DMS153 treated with DMSO at 0.1 percent for 48 hours (cell line): ENCODE measurements around the gene KEAP1.
"Not testable (repeated sequence)": the region's sequence is repeated elsewhere in the genome, so short reads cannot be mapped to it uniquely, and the experiment has no call there.

ENCODE experiments used
- DNase-seq: peaks from one replicate; lab custom pipeline; 2025; ENCODE audit not compliant: unreplicated experiment; lab: John Stamatoyannopoulos, UW

Gene KEAP1

DNA sequence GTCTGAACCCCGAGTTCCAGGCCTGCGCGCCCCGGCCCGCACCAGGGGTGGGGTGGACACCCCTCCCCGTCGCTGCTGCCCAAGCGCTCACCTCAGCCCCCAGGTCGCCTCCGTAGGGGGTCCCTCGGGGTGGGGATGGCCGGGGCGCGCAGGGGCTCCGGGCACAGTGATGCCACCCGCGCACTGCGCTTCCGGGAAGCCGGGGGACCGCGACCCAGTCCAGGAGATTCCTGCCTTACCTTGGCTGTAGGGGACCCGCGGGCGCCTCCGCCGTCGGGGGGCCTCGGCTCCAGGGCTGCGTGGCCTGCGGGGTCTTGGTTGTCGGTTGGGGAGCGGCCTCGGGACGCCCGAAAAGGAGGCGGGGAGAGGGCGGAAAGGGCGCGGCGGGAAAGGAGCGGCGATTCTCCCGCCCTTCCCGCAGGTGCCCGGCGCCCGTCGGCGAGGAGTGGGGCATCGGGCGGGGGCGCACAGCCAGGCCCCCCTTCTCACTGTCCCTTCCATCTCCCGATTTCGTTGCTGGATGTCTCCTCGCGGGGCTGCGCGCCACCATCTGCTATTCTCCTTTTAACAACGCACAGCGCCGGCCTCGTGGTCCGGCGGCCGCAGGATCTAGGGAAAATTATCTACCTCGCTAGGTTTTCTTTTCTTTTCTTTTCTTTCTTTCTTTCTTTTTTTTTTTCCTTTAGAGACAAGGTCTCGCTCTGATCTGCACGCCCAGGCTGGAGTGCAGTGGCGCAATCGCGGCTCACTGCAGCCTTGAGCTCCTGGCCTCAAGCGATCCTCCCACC is at the start of gene KEAP1:
Gene KEAP1 (minus strand): TSS at position 355 of the 788 bp plus-strand sequence. CDS start 3,323 bp downstream, outside the sequence.
- peak; percentile 31 for DNase-seq

- DNase-seq, result no peak
Observed at GRCh38 chr19:10552510-10553053, 49.4 kb upstream of the KEAP1 start.

GRCh38 chr19:10551698-10552301 is 48.6 kb upstream of the KEAP1 start:
- DNase-seq, result peak; percentile 2

DNA sequence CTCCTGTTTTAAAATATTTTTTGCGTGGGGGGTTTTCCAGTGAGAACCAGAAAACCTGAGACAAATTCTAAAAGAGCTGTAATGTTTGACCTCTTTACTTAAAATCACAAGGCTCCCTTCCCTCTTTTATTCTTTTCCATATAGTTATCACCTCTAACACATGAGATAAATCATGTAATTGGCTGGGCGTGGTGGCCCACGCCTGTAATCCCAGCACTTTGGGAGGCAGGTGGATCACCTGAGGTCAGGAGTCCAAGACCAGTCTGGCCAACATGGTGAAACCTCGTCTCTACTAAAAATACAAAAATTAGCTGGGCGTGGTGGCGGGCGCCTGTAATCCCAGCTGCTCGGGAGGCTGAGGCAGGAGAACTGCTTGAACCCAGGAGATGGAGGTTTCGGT is 47.9 kb upstream of the KEAP1 start:
- DNase-seq, result not testable (repeated sequence)

DNA sequence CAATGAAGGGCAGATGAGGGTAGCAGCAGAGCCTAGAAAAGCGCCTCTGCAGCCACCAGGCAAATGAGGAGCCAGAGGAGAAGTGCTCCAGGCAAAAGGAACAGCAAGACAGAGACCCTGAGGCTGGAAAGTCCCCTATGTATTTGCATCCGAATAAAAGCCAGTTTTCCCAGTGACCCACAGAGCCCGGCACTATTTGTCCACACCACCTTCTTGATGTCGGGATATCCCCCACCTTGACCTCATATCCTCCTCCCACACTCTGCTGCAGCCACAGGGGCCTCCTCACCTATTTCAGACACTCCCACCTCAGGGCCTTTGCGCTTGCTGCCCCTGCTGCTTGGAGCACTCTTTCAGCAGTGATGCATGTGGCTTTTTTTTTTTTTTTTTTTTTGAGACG is 47.2 kb upstream of the KEAP1 start:
- DNase-seq, result no peak

DNA sequence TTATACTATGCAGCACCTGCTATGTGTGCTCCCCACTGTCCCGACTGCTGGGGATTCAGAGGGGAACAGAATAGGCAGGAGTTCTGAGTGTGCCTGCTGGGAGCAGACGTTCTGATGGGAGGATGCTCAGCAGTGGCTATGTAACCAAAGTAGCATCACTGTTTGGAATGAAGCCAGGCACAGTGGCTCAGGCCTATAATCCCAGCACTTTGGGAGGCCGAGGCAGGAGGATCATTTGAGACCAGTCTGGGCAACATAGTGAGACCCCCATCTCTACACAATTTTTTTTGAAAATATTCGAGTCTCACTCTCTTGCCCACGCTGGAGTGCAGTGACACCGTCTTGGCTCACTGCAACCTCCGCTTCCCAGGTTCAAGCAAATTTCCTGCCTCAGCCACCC is 46.6 kb upstream of the KEAP1 start:
- no peak for DNase-seq

DNA sequence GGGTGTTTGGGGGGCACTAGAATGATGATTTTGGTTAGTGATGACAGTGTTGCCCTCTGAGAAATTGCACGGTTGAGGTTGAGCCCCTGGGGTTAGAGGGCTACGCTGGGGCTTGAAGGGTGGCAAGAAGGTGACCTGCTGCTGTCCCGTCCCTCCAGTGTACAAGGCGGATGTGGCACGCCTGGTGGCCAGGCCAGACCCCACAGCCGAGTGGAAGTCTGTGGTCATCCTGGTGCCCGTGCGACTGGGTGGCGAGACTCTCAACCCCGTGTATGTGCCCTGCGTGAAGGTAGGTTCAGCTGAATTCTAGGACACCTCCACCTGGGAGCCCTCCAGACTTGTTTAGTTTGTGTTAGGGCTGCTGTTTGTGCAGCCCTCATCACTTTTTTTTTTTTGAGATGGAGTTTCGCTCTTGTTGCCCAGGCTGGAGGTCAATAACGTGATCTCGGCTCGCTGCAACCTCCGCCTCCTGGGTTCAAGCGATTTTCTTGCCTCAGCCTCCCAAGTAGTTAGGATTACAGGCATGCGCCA is 45.7 kb upstream of the KEAP1 start:
- DNase-seq, result no peak

DNA sequence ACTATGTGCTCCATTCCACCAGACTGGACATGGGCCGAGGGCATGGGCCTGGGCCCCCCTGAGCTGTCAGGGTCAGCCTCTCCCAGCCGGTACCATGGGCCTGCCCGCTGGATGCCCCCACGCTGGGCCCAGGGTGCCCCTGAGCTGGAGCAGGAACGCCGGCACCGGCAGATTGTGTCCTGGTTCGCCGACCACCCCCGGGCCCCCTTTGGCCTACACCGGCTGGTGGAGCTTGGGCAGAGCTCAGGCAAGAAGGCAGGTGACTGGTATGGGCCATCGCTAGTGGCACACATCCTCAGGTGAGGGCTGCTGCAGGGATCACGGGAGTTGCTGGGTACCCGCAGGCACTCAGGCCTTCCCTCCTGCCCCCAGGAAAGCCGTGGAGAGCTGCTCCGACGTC is 43.7 kb upstream of the KEAP1 start:
- DNase-seq, result no peak

DNA sequence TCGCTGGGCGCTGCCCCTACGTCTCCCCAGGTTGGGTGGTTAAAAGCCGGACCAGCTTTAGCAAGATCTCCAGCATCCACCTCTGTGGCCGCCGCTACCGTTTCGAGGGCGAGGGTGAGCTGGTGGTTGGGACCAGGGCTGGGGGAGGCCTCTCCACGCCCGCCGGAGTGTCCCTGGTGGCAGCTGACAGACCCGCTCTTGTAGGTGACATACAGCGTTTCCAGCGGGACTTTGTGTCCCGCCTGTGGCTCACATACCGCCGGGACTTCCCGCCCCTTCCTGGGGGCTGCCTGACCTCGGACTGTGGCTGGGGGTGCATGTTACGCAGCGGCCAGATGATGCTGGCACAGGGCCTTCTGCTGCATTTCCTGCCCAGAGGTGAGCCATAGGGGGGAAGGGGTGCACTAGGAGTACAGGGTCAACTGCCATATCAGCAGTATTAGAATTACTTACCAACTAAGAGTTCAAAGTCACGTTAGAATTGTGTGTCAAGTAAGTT is 41.6 kb upstream of the KEAP1 start:
- no peak for DNase-seq

DNA sequence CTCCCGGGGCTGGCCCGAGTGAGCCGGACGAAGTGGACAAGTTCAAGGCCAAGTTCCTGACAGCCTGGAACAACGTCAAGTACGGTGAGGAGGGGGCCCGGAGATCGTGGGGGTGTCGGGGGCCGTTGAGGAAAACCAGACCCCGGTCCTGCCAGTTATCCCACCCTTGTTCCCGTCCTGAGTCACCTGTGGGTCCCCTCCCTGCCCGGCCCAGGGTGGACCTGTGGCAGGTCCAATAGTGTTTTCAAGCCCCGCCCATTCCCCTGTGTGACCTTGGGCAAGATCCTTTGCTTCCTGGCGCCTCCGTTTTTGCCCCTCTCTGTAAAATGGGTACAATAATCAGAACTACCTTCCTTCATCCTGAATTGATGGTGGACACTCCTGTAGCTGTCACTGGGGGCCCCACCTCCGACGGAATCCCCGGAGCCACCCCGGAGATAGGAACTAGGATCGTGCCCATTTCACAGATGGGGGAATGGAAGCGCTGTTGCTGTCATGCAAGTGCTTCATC is 41.1 kb upstream of the KEAP1 start:
- no peak for DNase-seq

DNA sequence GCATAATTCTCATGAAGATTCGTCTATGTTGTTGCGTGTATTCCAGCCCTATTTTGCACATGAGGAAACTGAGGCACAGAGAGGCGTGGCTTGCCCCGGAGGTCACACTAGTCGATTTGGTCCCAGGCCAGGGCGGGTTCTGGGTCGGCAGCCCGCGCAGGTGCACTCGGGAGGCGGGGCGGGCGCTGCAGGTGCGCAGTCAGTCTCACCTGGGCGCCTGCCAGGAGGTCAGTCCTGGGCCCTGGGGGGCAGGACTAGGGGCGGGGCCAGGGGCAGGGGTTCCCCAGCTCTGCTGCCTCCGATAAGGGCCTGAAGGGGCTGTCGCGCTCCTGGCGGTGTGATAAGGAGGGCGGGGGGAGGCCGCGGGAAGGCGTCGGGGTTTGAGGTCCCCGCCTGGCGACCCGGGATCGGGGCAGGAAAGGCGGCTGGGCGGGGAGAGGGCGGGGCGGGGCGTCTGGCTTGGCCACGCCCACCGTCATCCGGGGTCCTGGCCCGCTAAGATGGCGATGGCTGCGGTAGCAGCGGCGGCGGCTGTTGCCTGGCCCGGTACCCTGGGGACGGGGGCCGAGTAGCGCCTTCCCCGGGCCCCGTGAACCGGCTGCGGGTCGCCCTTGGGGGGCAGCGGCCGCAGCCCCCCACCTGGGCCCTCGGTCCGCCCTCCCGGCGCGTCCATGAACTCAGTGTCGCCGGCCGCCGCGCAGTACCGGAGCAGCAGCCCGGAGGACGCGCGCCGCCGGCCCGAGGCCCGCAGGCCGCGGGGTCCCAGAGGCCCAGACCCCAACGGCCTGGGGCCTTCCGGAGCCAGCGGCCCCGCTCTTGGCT is 40.5 kb upstream of the KEAP1 start, which contains the start of gene ATG4D:
Gene ATG4D (plus strand): TSS at position 485 of the 822 bp plus-strand sequence. CDS start 187 bp downstream, at position 672.
- peak; percentile 87 for DNase-seq

DNA sequence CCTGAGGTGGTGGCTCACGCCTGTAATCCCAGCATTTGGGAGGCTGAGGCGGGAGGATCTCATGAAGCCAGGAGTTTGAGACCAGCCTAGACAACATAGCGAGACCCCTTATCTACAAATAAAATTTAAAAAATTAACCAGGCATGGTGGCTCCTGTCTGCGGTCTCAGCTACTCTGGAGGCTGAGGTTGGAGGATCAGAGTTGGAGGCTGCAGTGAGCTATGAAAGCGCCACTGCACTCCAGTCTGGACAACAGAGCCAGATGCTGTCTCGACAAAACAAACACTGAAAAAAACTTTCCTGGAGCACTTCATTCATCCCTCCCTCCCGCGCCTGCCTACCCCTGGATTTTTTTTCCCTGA is 39.9 kb upstream of the KEAP1 start:
- no peak for DNase-seq

DNA sequence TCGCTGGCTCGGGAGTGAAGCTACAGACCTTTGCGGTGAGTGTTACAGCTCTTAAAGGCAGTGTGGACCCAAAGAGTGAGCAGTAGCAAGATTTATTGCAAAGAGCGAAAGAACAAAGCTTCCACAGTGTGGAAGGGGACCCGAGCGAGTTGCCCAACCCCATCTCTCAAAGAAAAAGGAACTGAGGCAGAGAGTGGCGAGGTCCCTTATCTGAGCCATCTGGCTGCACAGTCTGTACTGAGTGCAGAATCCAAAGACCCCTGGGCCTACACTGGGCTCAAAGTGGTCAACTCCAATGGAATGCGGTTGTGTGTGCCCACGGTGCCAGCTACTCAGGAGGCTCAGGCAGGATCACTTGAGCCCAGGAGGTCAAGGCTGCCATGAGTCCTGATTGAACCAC is 35.9 kb upstream of the KEAP1 start:
- not testable (repeated sequence) for DNase-seq

DNA sequence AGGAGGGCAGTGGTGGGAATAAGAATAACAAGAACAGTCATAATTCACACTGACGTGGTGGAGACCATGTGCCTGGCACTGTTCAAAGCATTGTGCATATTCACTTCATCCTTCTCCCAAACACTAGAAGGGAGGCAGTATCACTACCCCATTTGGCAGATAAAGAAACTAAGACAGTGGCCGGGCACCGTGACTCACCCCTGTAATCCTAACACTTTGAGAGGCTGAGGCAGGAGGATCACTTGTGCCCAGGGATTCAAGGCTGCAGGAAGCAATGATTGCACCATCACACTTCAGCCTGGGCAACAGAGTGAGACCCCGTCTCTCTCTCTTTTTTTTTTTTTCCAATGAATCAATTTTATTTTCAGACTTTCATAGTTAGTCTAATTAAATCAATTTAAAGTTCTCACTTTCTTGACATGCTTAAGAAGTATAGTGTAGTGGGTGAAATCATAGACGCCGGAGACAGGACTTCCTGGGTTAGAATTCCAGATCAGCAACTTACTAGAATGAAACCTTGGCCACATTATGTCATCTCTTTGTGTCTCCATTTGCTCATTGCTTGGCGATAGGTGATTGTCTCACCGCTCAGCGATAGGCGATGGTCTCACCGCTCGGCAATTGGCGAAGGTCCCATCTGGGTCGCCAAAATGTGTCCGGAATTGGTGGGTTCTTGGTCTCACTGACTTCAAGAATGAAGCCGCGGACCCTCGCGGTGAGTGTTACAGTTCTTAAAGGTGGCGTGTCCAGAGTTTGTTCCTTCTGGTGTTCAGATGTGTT is 35.2 kb upstream of the KEAP1 start:
- no peak for DNase-seq

DNA sequence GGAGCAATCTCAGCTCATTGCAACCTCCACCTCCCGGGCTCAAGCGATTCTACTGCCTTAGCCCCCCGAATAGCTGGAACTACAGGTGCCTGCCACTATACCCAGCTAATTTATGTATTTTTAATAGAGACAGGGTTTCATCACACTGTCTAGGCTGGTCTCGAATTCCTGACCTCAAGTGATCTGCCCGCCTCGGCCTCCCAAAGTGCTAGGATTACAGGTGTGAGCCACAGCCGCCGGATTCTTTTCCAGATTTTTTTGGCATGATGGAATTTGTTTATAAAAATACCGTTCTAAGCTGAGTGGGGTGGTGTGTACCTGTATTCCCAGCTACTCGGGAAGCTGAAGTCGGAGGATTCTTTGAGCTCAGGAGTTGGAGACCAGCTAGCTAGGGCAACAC is 34.5 kb upstream of the KEAP1 start:
- DNase-seq, result no peak

GRCh38 chr19:10535613-10536012 is 32.5 kb upstream of the KEAP1 start:
- DNase-seq, result no peak

DNA sequence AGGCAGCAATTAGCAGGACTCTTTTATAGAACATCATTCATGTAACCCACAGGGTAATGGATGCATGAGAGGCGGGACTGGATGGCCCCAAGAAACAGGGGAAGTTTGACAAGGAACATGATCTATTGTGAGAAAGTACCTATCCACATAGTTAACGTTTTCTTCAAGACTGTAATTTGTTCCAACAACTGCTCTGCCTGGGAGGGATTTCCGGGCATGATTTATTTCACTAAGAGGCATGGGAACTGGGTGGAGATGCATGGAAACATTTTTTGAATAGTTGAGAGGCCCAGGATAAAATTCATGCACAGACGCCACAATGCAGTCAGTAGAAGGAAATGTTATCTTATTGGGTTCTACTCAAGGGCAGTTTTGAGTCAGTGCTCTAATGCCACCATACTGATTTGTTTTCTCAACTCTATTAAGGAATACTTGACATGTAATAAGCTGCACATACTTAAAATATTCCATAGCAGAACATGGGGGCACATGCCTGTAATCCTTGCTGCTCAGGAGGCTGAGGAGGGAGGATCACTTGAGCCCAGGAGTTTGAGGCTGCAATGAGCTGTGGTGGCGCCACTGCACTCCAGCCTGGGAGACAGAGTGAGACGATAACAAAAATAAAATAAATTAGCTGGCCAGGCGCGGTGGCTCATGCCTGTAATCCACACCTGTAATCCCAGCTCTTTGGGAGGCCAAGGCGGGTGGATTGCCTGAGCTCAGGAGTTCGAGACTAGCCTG is 30.7 kb upstream of the KEAP1 start:
- DNase-seq, result no peak

DNA sequence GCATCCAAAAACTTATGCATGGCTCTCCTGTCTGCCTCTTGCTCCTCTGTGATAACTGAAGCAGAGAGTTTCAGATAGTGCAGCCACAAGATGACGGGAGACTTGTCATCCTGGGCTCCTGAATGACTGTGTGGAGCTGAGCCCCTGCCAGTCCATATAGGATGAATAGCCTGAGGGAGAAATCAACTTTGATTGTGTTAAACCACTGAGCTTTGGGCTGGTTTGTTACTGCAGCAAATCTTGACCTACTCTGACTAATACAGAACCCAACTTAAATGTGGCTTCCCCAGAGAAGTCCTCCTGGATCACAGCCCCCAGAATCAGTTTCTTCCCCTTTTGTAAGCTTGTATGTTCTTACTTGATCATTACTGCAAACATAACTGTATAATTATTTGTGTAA is 29.3 kb upstream of the KEAP1 start:
- DNase-seq, result no peak

GRCh38 chr19:10526887-10527286 is 23.7 kb upstream of the KEAP1 start:
- DNase-seq, result not testable (repeated sequence)
